SH-SY5Y (cell line): ENCODE data around the gene ITPR2.

Experiments used
- GATA2 ChIP-seq: IDR thresholded peaks from 2 replicates; pipeline ENCODE4 v1.6.1; 2011; ENCODE audit warnings: mild to moderate bottlenecking, low read depth, low read length
- GATA3 ChIP-seq: IDR thresholded peaks from 2 replicates; pipeline ENCODE4 v1.6.1; 2011; ENCODE audit warnings: low read depth, mild to moderate bottlenecking, low read length, moderate library complexity

- no peak for TF ChIP-seq GATA2
- no peak for TF ChIP-seq GATA3
Measured at GRCh38 chr12:26871985-26872384, 39.0 kb upstream of the ITPR2 start.
